ENCODE results near the gene PCCA.

GRCh38 chr13:100396776-100397175, 307.9 kb downstream of the PCCA start:
- TF ChIP-seq CTCF (IDR thresholded peaks at IDR 0.05) (no peak), POLR2A (IDR thresholded peaks at IDR 0.05) (no peak), EP300 (IDR thresholded peaks at IDR 0.05) (no peak)
